Ureter (tissue), 1 donor: ENCODE data around the gene ZNF549. TPM values are rescaled to one million over a fixed set of nuclear protein-coding genes. Genes with fewer than 3 reads are reported as not detected.
"Not testable (repeated sequence)": the region's sequence is repeated elsewhere in the genome, so short reads cannot be mapped to it uniquely, and the experiment has no call there.

Experiments
- DNase-seq: peaks from one replicate; pipeline ENCODE4 v3.0.0-alpha.2; 2020; ENCODE audit warnings: low spot score
- total RNA-seq: library from RNA; stranded (reverse); gene quantifications from one replicate; pipeline ENCODE4 v1.2.4, GENCODE V29; 2023
- donor health status: DM: yes; HTN: yes; CAD: no.

Gene ZNF549
- total RNA-seq, result 12.2 TPM

- DNase-seq, result peak; percentile 90
These were observed at the start of gene ZNF549 for GRCh38 chr19:57527136-57527881. Gene ZNF549, plus strand, starts transcription at chr19:57527356. Its CDS starts 218 bp downstream, at chr19:57527574.

GRCh38 chr19:57487477-57488298 is 39.5 kb upstream of the ZNF549 start, which contains the start of gene ZNF419:
Gene ZNF419, plus strand, starts transcription at chr19:57487750. Its CDS starts 201 bp downstream, at chr19:57487951.
- peak; percentile 94 for DNase-seq

DNA sequence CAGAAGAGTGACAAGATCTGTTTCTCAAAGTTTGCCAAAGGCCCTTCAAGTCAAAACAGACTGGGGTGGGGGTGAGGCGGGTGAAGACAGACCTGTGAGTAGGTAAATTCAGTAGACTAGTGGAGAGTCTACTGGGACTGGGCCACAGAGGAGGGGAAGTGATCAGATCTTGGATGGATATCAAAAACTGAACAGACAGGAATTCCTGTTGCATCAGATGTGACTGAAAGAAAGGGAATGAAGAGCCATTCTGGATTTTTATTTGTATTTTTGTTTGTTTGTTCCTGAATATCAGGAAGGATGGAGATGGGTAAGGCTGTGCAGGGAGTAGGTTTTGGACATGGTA is 38.9 kb upstream of the ZNF549 start:
- DNase-seq, result not testable (repeated sequence)

- DNase-seq, result not testable (repeated sequence)
These were observed 27.9 kb upstream of the ZNF549 start for GRCh38 chr19:57499332-57499679.

- peak; percentile 96 for DNase-seq
These were observed 27.3 kb upstream of the ZNF549 start, which contains the start of gene ZNF773 for GRCh38 chr19:57499680-57500395. Gene ZNF773, plus strand, starts transcription at chr19:57499938. Its CDS starts 143 bp downstream, at chr19:57500081.

GRCh38 chr19:57500400-57500799 is 26.8 kb upstream of the ZNF549 start:
- DNase-seq, result not testable (repeated sequence)

DNA sequence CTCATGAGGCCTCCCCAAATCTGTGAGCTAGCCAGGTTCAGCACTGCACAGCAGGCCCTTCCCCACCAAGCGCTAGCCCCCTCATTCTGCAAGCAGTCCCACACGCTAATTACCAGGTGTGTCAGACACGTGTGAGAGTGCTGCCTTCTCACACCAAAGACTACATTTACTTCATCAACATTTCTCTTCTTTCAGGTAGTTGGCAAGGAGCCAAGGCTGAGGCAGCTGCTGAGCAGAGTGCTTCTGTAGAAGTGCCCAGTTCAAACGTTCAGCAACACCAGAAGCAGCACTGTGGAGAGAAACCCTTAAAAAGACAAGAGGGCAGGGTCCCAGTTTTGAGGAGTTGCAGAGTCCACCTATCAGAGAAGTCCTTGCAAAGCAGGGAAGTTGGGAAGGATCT is 21.0 kb upstream of the ZNF549 start:
- DNase-seq, result no peak

DNA sequence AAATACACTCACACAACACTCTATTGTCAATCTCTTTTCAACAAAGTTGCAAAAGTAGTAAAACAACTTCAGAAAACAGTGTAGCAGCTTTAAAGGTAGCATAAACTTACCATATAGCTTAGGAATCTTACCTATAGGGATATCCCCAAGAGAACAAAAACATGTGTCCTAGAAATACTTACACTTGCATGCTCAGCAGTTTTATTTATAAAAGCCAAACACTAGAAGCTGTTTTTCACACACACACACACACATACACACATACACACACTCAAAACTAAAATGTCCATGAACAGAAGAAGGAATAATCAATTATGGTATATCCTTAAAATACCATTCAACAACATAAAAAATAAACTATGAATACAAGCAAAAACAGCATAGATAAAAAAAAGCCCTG is 15.7 kb upstream of the ZNF549 start:
- no peak for DNase-seq

DNA sequence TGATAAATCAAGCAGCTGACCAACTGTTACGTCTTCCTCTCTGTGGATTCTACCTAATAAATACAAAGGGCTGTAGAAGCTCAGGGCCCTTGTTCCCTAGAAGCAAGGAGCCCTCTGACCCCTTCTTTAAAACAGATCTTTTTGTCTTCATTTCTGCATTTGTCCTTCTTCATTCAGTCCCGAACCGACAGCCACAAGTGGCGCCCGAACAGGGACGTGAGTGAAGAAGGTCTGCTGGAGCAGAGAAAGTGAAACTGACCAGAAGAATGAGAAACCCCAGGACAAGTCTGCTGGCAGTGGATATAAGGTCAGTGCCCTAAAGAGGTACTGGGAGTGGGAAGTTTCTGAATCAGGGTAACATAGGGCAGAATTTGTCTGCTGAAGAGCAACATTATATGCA is 14.3 kb upstream of the ZNF549 start:
- no peak for DNase-seq

GRCh38 chr19:57515255-57515654 is 11.9 kb upstream of the ZNF549 start:
- no peak for DNase-seq

- not testable (repeated sequence) for DNase-seq
These were observed 9.1 kb upstream of the ZNF549 start for GRCh38 chr19:57518021-57518420.

DNA sequence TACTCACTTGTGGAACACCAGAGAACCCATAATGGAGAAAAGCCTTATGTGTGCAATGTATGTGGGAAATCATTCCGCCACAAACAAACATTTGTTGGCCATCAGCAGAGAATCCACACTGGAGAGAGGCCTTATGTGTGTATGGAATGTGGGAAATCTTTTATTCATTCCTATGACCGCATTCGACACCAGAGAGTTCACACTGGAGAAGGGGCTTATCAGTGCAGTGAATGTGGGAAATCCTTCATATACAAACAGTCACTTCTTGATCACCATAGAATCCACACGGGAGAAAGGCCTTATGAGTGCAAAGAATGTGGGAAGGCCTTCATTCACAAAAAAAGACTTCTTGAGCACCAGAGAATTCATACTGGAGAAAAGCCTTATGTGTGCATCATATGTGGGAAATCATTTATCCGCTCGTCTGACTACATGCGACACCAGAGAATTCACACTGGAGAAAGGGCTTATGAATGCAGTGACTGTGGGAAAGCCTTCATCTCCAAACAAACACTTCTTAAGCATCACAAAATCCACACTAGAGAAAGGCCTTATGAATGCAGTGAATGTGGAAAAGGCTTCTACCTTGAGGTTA is 10.9 kb downstream of the ZNF549 start:
- DNase-seq, result no peak

GRCh38 chr19:57546513-57546912 is 19.4 kb downstream of the ZNF549 start:
- DNase-seq, result no peak

- DNase-seq, result no peak
These were observed 25.3 kb downstream of the ZNF549 start for GRCh38 chr19:57552432-57552831.

- DNase-seq, result no peak
These were observed 30.5 kb downstream of the ZNF549 start for GRCh38 chr19:57557659-57558058.

- no peak for DNase-seq
These were observed 31.4 kb downstream of the ZNF549 start for GRCh38 chr19:57558525-57558924.

DNA sequence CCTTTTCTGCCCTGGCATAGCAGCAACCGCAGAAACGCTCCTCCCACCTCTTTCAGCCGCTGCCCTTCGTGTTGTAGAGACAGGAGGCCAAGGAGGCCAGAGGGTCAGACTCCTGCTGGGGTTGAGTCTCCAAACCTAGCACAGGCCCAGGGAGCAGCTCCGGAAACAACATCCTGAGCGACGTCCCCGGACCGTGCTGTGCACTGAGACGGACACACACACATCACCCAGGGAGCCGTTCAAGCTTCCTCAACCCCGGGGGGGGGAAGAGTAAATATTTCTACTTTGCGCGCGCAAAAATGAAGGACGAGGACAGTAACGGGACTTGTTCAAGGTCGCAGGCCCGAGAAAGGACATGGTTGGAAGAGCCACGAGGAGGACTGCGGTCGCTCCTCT is 31.9 kb downstream of the ZNF549 start:
- no peak for DNase-seq

DNA sequence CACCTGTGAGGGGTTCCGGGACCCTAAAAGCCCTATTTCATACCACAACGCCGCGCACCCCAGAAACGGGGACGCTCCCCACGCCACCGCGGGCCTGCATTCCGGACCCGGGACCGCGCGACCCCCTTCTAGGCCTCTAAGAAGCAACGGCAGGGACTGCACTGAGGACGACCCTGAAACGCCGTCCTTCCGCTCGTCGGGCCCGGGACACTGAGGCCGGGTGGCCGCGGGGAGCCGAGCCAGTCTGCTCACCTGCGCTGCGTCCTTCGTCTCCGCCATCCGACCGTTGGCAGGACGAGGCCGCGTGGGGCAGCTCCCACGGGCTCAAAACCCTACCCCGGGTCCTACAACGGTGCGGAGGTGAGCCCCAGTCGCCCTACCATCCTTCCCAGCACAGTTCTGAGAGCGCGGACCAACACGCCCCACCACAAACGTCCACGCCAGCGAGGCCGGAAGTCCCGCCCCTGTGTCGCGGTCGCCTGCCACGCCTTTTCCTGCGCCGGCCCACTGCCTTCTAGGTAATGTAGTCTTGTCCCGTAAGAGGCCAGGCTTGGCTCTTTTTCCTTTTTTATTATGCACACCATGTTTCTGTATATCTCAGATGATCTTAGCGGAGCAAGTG is 32.4 kb downstream of the ZNF549 start, which contains the start of gene ZNF550:
Gene ZNF550, minus strand, starts transcription at position 460 of the 622 bp plus-strand sequence. Its CDS starts 181 bp downstream, at position 279.
- peak; percentile 92 for DNase-seq

DNA sequence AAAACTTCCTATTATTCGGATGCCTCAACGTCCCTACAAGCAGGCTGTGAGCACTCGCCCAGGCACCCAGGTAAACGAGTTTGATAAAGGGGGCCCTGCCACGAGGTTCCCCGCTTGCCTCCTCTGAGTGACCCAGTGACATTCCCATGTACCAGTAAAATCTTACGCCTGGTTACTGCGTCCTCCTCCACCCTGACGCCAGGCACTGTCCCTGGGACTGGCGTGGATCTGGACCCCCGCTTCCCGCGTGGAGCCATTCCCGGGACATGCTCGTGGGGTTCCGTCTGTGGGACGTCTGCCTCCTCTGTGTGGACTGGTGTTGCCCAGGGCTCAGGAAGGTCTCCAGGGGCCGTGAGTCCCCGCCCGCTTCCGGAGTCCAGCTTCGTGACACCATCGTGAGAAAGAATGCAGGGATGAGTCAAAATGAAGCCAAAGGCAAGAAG is 32.9 kb downstream of the ZNF549 start:
- no peak for DNase-seq

- no peak for DNase-seq
These were observed 36.4 kb downstream of the ZNF549 start for GRCh38 chr19:57563547-57563946.
